ENCODE results near the gene AP1M2. TPM values are rescaled to one million over a fixed set of nuclear protein-coding genes. Genes with fewer than 3 reads are reported as not detected.
A peak's percentile ranks its signal among the peaks of the same experiment; 100 is the strongest.
"Not testable (repeated sequence)": the region's sequence is repeated elsewhere in the genome, so short reads cannot be mapped to it uniquely, and the experiment has no call there.

The AP1M2 gene
- total RNA-seq, 1 donor from 2014 or later, result 3.6 TPM

- Histone ChIP-seq H3K4me2 (peak overlapping the region; percentile 86), H3K79me2 (ENCODE audit: low read depth) (peaks cover 19% of the 10 kb centered on the region), H3K27me3 (no peaks in the 10 kb centered on the region), H3K9ac (no peak overlapping the region), H3K36me3 (no peaks in the 10 kb centered on the region), H3K27ac (no peak overlapping the region), H2AFZ (replicated peaks) (peak overlapping the region; percentile 93), H3K4me1 (no peaks in the 10 kb centered on the region), H3K9me3 (ENCODE audit: low read depth) (no peaks in the 10 kb centered on the region), H3F3A (ENCODE audit: low read depth) (peaks cover 9% of the 10 kb centered on the region), H4K20me1 (ENCODE audit: low read depth) (peaks cover 8% of the 10 kb centered on the region), H3K4me3 (peak overlapping the region; percentile 93)
- peak overlapping the region; percentile 47 for H3K27ac Mint-ChIP-seq
- H3K9me3 Mint-ChIP-seq, result no peaks in the 10 kb centered on the region
- DNase-seq (ENCODE audit: low spot score), result peak; percentile 12
- peaks cover 10% of the 10 kb centered on the region for H3K4me1 Mint-ChIP-seq
- H3K4me3 Mint-ChIP-seq, result peak overlapping the region; percentile 88
- H3K36me3 Mint-ChIP-seq, result no peaks in the 10 kb centered on the region
- H3K27me3 Mint-ChIP-seq (ENCODE audit: insufficient read depth, low read depth), result peaks cover 5% of the 10 kb centered on the region
- no peak for TF ChIP-seq EZH2phosphoT487 (IDR thresholded peaks at IDR 0.05)
- TF ChIP-seq CTCF (IDR thresholded peaks at IDR 0.05), result no peak
- no peak for TF ChIP-seq EZH2 (IDR thresholded peaks at IDR 0.05)
Measured at GRCh38 chr19:10543059-10543419, 44.1 kb downstream of the AP1M2 start.

- H2AFZ ChIP-seq (replicated peaks); H3F3A ChIP-seq (ENCODE audit: low read depth); H3K4me3 Mint-ChIP-seq; H3K27ac Mint-ChIP-seq; H3K4me2 ChIP-seq; H3K9me3 Mint-ChIP-seq; H3K27ac ChIP-seq; DNase-seq (ENCODE audit: low spot score); H3K9ac ChIP-seq; H3K79me2 ChIP-seq (ENCODE audit: low read depth); H3K4me1 Mint-ChIP-seq; H3K27me3 ChIP-seq; H4K20me1 ChIP-seq (ENCODE audit: low read depth); H3K4me3 ChIP-seq; H3K36me3 ChIP-seq; H3K4me1 ChIP-seq; H3K9me3 ChIP-seq (ENCODE audit: low read depth); H3K36me3 Mint-ChIP-seq: not testable (repeated sequence)
- H3K27me3 Mint-ChIP-seq (ENCODE audit: insufficient read depth, low read depth), result peaks cover 13% of the 10 kb centered on the region
Measured at GRCh38 chr19:10539016-10539415, 48.1 kb downstream of the AP1M2 start.

GRCh38 chr19:10538204-10538983, 48.7 kb downstream of the AP1M2 start:
- no peak overlapping the region for H2AFZ ChIP-seq (replicated peaks)
- H3K27me3 Mint-ChIP-seq (ENCODE audit: insufficient read depth, low read depth), result peaks cover 12% of the 10 kb centered on the region
- H3K9me3 Mint-ChIP-seq, result no peaks in the 10 kb centered on the region
- H3K27me3 ChIP-seq, result no peaks in the 10 kb centered on the region
- H3K4me1 Mint-ChIP-seq, result peaks cover 6% of the 10 kb centered on the region
- H3K4me3 Mint-ChIP-seq, result no peak overlapping the region
- H3K27ac ChIP-seq, result no peak overlapping the region
- H3K9me3 ChIP-seq (ENCODE audit: low read depth), result no peaks in the 10 kb centered on the region
- H3K36me3 Mint-ChIP-seq, result no peaks in the 10 kb centered on the region
- DNase-seq (ENCODE audit: low spot score), result no peak
- no peaks in the 10 kb centered on the region for H4K20me1 ChIP-seq (ENCODE audit: low read depth)
- TF ChIP-seq CTCF (IDR thresholded peaks at IDR 0.05) (no peak), EZH2 (IDR thresholded peaks at IDR 0.05) (no peak), EZH2phosphoT487 (IDR thresholded peaks at IDR 0.05) (no peak)
- peaks cover 9% of the 10 kb centered on the region for H3F3A ChIP-seq (ENCODE audit: low read depth)
- no peak overlapping the region for H3K9ac ChIP-seq
- no peak overlapping the region for H3K4me3 ChIP-seq
- no peaks in the 10 kb centered on the region for H3K4me1 ChIP-seq
- no peaks in the 10 kb centered on the region for H3K36me3 ChIP-seq
- no peaks in the 10 kb centered on the region for H3K79me2 ChIP-seq (ENCODE audit: low read depth)
- no peak overlapping the region for H3K4me2 ChIP-seq
- no peak overlapping the region for H3K27ac Mint-ChIP-seq

GRCh38 chr19:10537668-10538067, 49.4 kb downstream of the AP1M2 start:
- H3K9ac ChIP-seq, result no peak overlapping the region
- peaks cover 4% of the 10 kb centered on the region for H3F3A ChIP-seq (ENCODE audit: low read depth)
- no peak overlapping the region for H3K4me3 ChIP-seq
- Mint-ChIP-seq H3K4me1 (peaks cover 2% of the 10 kb centered on the region), H3K9me3 (no peaks in the 10 kb centered on the region), H3K36me3 (no peaks in the 10 kb centered on the region), H3K4me3 (no peak overlapping the region), H3K27me3 (ENCODE audit: insufficient read depth, low read depth) (peaks cover 7% of the 10 kb centered on the region), H3K27ac (no peak overlapping the region)
- no peaks in the 10 kb centered on the region for H3K9me3 ChIP-seq (ENCODE audit: low read depth)
- no peaks in the 10 kb centered on the region for H4K20me1 ChIP-seq (ENCODE audit: low read depth)
- no peak overlapping the region for H3K4me2 ChIP-seq
- H3K79me2 ChIP-seq (ENCODE audit: low read depth), result no peaks in the 10 kb centered on the region
- no peaks in the 10 kb centered on the region for H3K36me3 ChIP-seq
- TF ChIP-seq EZH2 (IDR thresholded peaks at IDR 0.05), result no peak
- no peak overlapping the region for H2AFZ ChIP-seq (replicated peaks)
- H3K27me3 ChIP-seq, result no peaks in the 10 kb centered on the region
- H3K27ac ChIP-seq, result no peak overlapping the region
- DNase-seq (ENCODE audit: low spot score), result no peak
- no peaks in the 10 kb centered on the region for H3K4me1 ChIP-seq
